Jurkat, Clone E6-1 (cell line): ENCODE results near the gene GLB1L2.
"Not testable (repeated sequence)": the region's sequence is repeated elsewhere in the genome, so short reads cannot be mapped to it uniquely, and the experiment has no call there.

Source experiments
- DNase-seq: peaks from one replicate; pipeline ENCODE4 v3.0.0-alpha.2; 2011; ENCODE audit warnings: low read depth, low spot score
- H3K4me3 ChIP-seq: 2 replicates; pipeline ENCODE4 v1.5.1; 2011; ENCODE audit warnings: mild to moderate bottlenecking, low read length, control low read depth, moderate library complexity

The GLB1L2 gene

GRCh38 chr11:134343646-134344045, 11.9 kb downstream of the GLB1L2 start:
- no peak for DNase-seq
- H3K4me3 ChIP-seq = no peak overlapping the region

GRCh38 chr11:134344497-134345236, 12.9 kb downstream of the GLB1L2 start:
- not testable (repeated sequence) for DNase-seq

GRCh38 chr11:134345237-134345550, 13.4 kb downstream of the GLB1L2 start:
- no peak for DNase-seq
- H3K4me3 ChIP-seq = no peak overlapping the region

More at GRCh38 chr11:134344497-134345236, 12.9 kb downstream of the GLB1L2 start:
- H3K4me3 ChIP-seq = not testable (repeated sequence)

GRCh38 chr11:134346101-134346975, 14.6 kb downstream of the GLB1L2 start:
- no peak overlapping the region for H3K4me3 ChIP-seq
- DNase-seq = no peak

GRCh38 chr11:134346976-134347350, 15.2 kb downstream of the GLB1L2 start:
- DNase-seq = no peak
- H3K4me3 ChIP-seq = no peak overlapping the region

- DNase-seq = no peak
- no peak overlapping the region for H3K4me3 ChIP-seq
Measured at GRCh38 chr11:134347441-134347840, 15.7 kb downstream of the GLB1L2 start.

- peak; percentile 45 for DNase-seq
Measured at GRCh38 chr11:134349109-134349801, 17.5 kb downstream of the GLB1L2 start.

GRCh38 chr11:134349802-134350355, 18.1 kb downstream of the GLB1L2 start:
- no peak overlapping the region for H3K4me3 ChIP-seq

More at GRCh38 chr11:134349109-134349801, 17.5 kb downstream of the GLB1L2 start:
- no peak overlapping the region for H3K4me3 ChIP-seq

GRCh38 chr11:134350381-134350780, 18.6 kb downstream of the GLB1L2 start:
- DNase-seq = no peak
- H3K4me3 ChIP-seq = no peak overlapping the region

More at GRCh38 chr11:134349802-134350355, 18.1 kb downstream of the GLB1L2 start:
- no peak for DNase-seq

GRCh38 chr11:134352111-134352510, 20.3 kb downstream of the GLB1L2 start:
- H3K4me3 ChIP-seq = no peak overlapping the region
- DNase-seq = no peak

GRCh38 chr11:134355136-134355535, 23.3 kb downstream of the GLB1L2 start:
- DNase-seq = no peak
- H3K4me3 ChIP-seq = no peak overlapping the region

GRCh38 chr11:134355656-134356055, 23.9 kb downstream of the GLB1L2 start:
- H3K4me3 ChIP-seq = no peak overlapping the region
- no peak for DNase-seq

GRCh38 chr11:134356656-134357544, 25.1 kb downstream of the GLB1L2 start:
- no peak overlapping the region for H3K4me3 ChIP-seq
- no peak for DNase-seq

- no peak for DNase-seq
- no peak overlapping the region for H3K4me3 ChIP-seq
Measured at GRCh38 chr11:134357545-134357839, 25.7 kb downstream of the GLB1L2 start.

- no peak overlapping the region for H3K4me3 ChIP-seq
- DNase-seq = no peak
Measured at GRCh38 chr11:134358165-134358855, 26.5 kb downstream of the GLB1L2 start.

GRCh38 chr11:134358856-134359490, 27.2 kb downstream of the GLB1L2 start:
- no peak overlapping the region for H3K4me3 ChIP-seq
- no peak for DNase-seq

- no peak for DNase-seq
Measured at GRCh38 chr11:134359646-134360045, 27.9 kb downstream of the GLB1L2 start.

More at GRCh38 chr11:134359646-134360045, 27.9 kb downstream of the GLB1L2 start:
- H3K4me3 ChIP-seq = no peak overlapping the region
